ENCODE data around the gene SYNCRIP.
"Not testable (repeated sequence)": the region's sequence is repeated elsewhere in the genome, so short reads cannot be mapped to it uniquely, and the experiment has no call there.

Gene SYNCRIP

GRCh38 chr6:85669735-85670194 lies 27.1 kb upstream of the SYNCRIP start:
- no peak for DNase-seq

- no peak for DNase-seq
Observed at GRCh38 chr6:85662251-85662650, 19.6 kb upstream of the SYNCRIP start.

- no peak for DNase-seq
Observed at GRCh38 chr6:85660181-85660611, 17.5 kb upstream of the SYNCRIP start.

- no peak for DNase-seq
Observed at GRCh38 chr6:85650606-85651005, 7.9 kb upstream of the SYNCRIP start.

- no peak for DNase-seq
Observed at GRCh38 chr6:85644279-85644762, 1.6 kb upstream of the SYNCRIP start.

GRCh38 chr6:85643537-85644278 lies 1.0 kb upstream of the SYNCRIP start:
- DNase-seq, result peak; percentile 73

GRCh38 chr6:85641897-85642773 lies 551 bp downstream of the SYNCRIP start:
- no peak for DNase-seq

GRCh38 chr6:85641522-85641896 lies 1.2 kb downstream of the SYNCRIP start:
- DNase-seq, result no peak

GRCh38 chr6:85640821-85641220 lies 1.9 kb downstream of the SYNCRIP start:
- DNase-seq, result no peak

- DNase-seq, result no peak
Observed at GRCh38 chr6:85637579-85637978, 5.1 kb downstream of the SYNCRIP start.

GRCh38 chr6:85632164-85632942 lies 10.3 kb downstream of the SYNCRIP start:
- DNase-seq, result no peak

- DNase-seq, result not testable (repeated sequence)
Observed at GRCh38 chr6:85631117-85631516, 11.6 kb downstream of the SYNCRIP start.

GRCh38 chr6:85628353-85628752 lies 14.3 kb downstream of the SYNCRIP start:
- DNase-seq, result no peak

- no peak for DNase-seq
Observed at GRCh38 chr6:85620308-85620707, 22.4 kb downstream of the SYNCRIP start.

- no peak for DNase-seq
Observed at GRCh38 chr6:85614780-85615179, 27.9 kb downstream of the SYNCRIP start.

GRCh38 chr6:85612690-85613474 lies 29.8 kb downstream of the SYNCRIP start:
- no peak for DNase-seq

- DNase-seq, result no peak
Observed at GRCh38 chr6:85610182-85610895, 32.3 kb downstream of the SYNCRIP start.

GRCh38 chr6:85602100-85602499 lies 40.6 kb downstream of the SYNCRIP start:
- DNase-seq, result no peak

GRCh38 chr6:85600713-85601313 lies 41.9 kb downstream of the SYNCRIP start:
- DNase-seq, result no peak

GRCh38 chr6:85594197-85594930 lies 48.3 kb downstream of the SYNCRIP start:
- DNase-seq, result no peak

Measured in NCI-H1417 treated with DMSO at 0.1 percent for 48 hours (cell line).